Coronary artery (tissue), 2 donors: ENCODE measurements around the gene STRIP1.
A peak's percentile ranks its signal among the peaks of the same experiment; 100 is the strongest.

ENCODE experiments used
- DNase-seq: peaks from one replicate; pipeline ENCODE4 v3.0.0-alpha.2; 2017; ENCODE audit warnings: low spot score
- H3K27ac ChIP-seq, 2 donors: fragments of 200-600 bp; sonication (generic); one replicate each; pipeline ENCODE4 v1.5.1; 2016 to 2019
- H3K4me3 ChIP-seq: fragments of 200-600 bp; sonication (generic); 2 replicates; pipeline ENCODE4 v1.5.1; 2016; ENCODE audit warnings: mild to moderate bottlenecking, moderate library complexity
- TF ChIP-seq, protein P1 (sequence below): fragments of 200-600 bp; sonication (generic); IDR thresholded peaks from one replicate; pipeline ENCODE4 v1.5.1; 2019; ENCODE audit warnings: antibody characterized with exemption

Gene STRIP1

DNA sequence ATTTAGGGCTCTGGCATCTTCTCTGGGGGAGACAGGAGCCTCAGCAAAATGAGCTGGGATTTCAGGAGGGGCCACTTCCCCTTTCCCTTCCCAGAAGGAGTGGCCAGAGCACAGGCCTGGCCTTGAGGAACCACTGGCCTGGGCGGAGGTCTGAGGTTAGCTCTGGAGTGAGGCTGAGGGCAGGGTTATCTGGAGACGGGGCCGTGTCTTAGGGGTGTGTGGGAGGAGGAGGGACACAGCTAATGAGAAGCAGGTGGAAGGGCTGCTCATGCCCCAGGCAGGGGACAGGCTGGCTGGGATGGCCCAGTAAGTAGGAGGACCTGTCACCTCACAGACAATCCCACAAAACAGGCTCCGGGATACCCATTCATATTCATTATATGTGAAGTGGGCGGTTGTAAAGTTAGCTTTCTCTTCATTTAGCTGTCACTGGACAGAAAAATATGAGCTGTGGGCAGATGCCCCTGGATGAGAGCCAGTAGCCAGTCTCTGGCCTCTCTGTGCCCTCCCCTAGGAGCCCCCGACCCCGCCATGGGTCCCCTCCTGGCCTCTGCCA is 23.6 kb downstream of the STRIP1 start:
- DNase-seq, result no peak
- H3K27ac ChIP-seq, result no peak overlapping the region
- H3K4me3 ChIP-seq, result no peak overlapping the region
- TF ChIP-seq, protein P1, sequence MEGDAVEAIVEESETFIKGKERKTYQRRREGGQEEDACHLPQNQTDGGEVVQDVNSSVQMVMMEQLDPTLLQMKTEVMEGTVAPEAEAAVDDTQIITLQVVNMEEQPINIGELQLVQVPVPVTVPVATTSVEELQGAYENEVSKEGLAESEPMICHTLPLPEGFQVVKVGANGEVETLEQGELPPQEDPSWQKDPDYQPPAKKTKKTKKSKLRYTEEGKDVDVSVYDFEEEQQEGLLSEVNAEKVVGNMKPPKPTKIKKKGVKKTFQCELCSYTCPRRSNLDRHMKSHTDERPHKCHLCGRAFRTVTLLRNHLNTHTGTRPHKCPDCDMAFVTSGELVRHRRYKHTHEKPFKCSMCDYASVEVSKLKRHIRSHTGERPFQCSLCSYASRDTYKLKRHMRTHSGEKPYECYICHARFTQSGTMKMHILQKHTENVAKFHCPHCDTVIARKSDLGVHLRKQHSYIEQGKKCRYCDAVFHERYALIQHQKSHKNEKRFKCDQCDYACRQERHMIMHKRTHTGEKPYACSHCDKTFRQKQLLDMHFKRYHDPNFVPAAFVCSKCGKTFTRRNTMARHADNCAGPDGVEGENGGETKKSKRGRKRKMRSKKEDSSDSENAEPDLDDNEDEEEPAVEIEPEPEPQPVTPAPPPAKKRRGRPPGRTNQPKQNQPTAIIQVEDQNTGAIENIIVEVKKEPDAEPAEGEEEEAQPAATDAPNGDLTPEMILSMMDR, result no peak

DNA sequence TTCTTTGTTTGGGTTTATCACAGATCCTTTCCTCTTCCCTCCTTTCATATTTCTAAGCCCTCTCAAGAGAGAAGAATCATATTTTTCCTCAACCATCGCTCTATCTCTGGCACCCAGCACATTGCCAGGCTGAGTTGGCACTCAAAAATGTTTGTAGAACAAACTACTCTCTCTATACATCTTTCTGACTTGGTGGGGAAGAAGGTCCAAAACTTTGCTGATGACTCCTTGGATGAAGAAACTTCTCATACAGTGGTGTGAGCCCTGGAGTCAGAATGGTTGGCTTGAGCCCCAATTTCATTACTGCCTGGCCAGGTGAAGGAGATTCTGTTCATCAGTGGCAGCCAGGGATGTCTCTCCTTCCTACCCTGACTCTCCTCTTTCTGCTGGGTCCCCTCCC is 24.2 kb downstream of the STRIP1 start:
- H3K4me3 ChIP-seq, result no peak overlapping the region
- TF ChIP-seq, protein P1, result no peak
- no peak overlapping the region for H3K27ac ChIP-seq
- DNase-seq, result no peak

DNA sequence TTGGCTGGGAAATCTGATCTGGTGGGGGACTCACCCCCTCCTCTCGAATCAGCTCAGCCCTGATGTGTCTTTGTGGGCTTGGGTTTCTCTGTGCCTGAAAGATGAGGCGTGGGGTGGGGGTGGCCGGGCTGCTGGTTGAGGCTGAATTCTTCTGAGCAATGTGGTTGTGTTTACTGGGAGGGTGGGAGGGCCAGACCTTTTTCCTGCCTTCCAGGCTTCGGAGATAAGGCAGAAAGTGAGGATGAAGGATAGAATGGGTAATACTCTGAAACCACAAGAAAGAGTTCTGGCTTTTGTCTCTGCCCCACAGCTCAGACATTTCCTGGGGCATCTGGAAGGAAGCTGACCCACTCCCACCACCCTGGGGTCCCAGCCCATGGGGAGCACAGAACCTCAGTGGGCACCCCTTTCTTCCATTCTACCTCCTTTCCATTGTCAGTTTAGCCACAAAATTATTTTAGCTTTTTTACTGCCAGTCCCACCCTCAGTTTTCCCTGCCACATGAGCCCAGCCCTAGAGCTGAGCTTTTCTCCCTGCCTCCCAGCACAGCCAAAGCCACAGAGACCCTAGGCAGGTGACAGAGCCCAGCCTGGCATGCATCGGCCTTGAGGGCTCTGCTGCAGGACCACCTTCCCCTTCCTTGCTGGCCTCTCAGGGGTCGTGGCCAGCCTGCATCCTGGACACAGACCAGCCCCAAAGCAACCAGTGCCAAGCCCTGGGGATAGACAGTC is 24.9 kb downstream of the STRIP1 start:
- TF ChIP-seq, protein P1, result no peak
- H3K4me3 ChIP-seq, result no peak overlapping the region
- H3K27ac ChIP-seq, result no peak overlapping the region
- no peak for DNase-seq

DNA sequence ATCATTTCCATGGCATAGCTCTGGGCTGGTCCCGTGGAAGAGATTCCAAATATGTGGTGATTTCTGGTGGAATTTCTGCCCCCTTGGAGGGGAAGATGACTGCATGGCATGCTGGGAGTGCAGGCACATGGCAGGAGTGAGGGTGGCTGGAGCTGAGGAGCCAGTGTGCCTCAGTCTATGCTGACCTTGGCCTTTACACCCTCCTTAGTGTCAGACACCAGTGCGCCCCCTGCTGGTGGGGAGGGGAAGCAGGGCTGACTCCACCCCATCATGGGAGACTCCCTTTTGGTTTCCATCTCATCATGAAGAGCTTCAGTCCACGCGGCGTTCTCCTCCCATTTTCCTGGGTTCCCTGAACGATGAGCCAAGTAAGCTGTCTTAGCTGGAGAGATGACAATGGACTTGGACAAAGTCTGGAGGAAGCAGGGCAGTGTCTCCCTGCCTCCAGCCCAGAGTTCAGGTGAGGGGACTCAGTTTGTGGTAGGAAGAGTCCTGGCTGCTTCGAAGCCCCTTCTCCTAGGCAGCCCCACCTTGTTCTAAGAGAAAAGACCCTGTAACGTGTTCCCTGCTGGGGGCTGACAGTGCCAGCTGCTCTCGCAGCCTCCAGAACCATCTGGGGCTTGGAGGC is 25.7 kb downstream of the STRIP1 start:
- no peak for DNase-seq
- Histone ChIP-seq H3K27ac (no peak overlapping the region), H3K4me3 (no peak overlapping the region)
- TF ChIP-seq, protein P1, result peak; percentile 41

DNA sequence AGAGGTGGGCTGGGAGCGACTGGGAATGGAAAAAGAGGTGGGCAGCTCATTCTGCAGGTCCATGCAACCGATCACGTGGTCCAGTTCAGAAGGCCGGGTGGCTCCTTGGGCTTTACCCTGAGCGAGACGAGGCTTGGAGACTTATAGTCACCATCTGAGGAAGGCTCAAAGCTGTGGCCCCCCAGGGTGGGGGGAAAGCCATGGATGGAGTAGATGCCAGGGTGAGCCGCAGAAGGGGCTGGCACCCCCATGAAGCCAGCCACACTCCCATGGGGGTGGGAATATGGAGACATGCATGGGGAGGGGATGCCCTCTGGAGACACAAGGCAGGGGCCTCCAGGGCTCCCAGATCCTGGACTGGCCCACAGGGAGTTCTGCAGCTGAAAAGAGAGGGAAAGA is 26.2 kb downstream of the STRIP1 start:
- Histone ChIP-seq H3K4me3 (no peak overlapping the region), H3K27ac (no peak overlapping the region)
- no peak for DNase-seq
- TF ChIP-seq, protein P1, result no peak

DNA sequence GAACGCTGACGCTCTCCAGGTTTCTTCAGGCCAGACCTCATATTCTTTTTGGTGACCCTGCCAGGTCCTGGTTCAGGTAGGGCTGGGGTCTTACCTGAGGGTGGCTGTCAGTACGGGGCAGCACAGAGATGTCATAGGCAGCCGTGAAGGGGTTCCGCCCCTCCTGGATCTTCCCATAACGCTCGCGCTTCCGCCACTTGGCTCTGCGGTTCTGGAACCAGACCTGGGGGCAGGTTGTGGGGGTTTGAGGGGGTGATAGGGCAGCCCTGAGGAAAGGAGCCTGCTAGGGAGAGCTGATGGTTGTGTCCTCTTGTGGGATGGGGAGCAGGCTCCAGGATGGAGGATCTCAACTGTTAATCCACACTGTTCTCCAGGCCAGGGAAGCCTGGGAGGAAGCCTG is 26.9 kb downstream of the STRIP1 start:
- TF ChIP-seq, protein P1, result no peak
- Histone ChIP-seq H3K4me3 (no peak overlapping the region), H3K27ac (no peak overlapping the region)
- DNase-seq, result no peak

DNA sequence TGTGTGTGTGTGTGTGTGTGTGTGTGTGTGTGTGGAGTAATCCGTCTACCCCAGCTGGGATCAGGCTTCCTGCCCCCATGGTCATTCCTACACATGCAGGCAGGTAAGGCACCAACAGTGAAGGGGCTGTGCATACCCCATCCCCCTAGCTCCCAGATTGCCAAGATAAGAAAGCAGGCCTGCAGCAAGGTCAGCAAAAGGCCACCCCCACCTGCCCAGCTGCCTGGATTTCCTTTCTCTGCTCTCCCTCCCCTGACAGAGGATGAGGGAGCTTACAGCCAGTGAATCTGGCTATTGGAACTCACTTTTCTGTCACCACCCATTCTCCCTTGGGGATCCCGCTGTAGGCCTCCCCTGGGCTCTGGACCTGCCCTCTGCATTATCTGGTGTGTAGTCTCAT is 28.2 kb downstream of the STRIP1 start:
- no peak overlapping the region for H3K27ac ChIP-seq
- TF ChIP-seq, protein P1, result no peak
- no peak for DNase-seq
- no peak overlapping the region for H3K4me3 ChIP-seq
